Gastroesophageal sphincter (tissue), 3 donors: ENCODE measurements around the gene KCNJ1.

Experiments used
- EP300 ChIP-seq: sonication (generic); formaldehyde crosslinking; IDR thresholded peaks from one replicate; pipeline ENCODE4 v1.6.1; 2017; ENCODE audit warnings: antibody characterized with exemption, mild to moderate bottlenecking
- TF ChIP-seq, protein P1 (sequence below), 4 experiments: fragments of 200-600 bp in 2 of 4; fragments of 450-650 bp in 2 of 4; sonication (generic) in 1 of 4; IDR thresholded peaks; one replicate each; pipeline ENCODE4 v1.5.1; 2017 to 2019; ENCODE audit warnings: antibody characterized with exemption in 4 of 4, mild to moderate bottlenecking in 2 of 4, moderate library complexity in 2 of 4

DNA sequence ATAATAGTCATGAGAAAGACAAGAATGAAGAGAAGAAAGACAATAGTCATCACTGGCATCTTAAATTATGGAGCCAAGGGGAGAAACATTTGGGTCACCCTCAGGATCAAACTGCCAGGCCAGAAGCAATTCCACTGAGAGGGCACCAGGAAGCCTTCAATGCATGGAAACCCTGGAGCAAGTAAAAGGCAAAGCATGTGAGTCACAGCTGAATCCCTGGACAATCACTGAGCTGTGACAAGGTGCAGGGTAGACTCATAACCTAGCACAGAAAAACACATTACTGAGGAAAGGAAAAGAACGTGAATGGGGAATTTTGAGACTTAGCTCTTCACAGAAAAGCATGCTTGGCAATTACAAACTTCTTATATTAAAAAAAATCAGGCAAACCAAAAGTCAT is 1.6 kb downstream of the KCNJ1 start:
- TF ChIP-seq, protein P1, sequence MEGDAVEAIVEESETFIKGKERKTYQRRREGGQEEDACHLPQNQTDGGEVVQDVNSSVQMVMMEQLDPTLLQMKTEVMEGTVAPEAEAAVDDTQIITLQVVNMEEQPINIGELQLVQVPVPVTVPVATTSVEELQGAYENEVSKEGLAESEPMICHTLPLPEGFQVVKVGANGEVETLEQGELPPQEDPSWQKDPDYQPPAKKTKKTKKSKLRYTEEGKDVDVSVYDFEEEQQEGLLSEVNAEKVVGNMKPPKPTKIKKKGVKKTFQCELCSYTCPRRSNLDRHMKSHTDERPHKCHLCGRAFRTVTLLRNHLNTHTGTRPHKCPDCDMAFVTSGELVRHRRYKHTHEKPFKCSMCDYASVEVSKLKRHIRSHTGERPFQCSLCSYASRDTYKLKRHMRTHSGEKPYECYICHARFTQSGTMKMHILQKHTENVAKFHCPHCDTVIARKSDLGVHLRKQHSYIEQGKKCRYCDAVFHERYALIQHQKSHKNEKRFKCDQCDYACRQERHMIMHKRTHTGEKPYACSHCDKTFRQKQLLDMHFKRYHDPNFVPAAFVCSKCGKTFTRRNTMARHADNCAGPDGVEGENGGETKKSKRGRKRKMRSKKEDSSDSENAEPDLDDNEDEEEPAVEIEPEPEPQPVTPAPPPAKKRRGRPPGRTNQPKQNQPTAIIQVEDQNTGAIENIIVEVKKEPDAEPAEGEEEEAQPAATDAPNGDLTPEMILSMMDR (IDR thresholded peaks at IDR 0.05), result no peak
- TF ChIP-seq EP300, result no peak
